Thyroid gland (tissue), 4 donors: ENCODE data around the gene PPP1R15A.
"Not testable (repeated sequence)": the region's sequence is repeated elsewhere in the genome, so short reads cannot be mapped to it uniquely, and the experiment has no call there.

Source experiments
- CTCF ChIP-seq, 6 experiments: fragments of 200-600 bp in 3 of 6; fragments of 450-650 bp in 3 of 6; sonication (generic) in 3 of 6; IDR thresholded peaks; one replicate each; pipeline ENCODE4 v1.5.1; 2016 to 2019; ENCODE audit warnings: antibody characterized with exemption in 6 of 6, mild to moderate bottlenecking in 2 of 6, inconsistent platforms in 1 of 6, moderate library complexity in 1 of 6
- POLR2A ChIP-seq, 2 donors: fragments of 450-650 bp; IDR thresholded peaks; one replicate each; pipeline ENCODE4 v1.6.1; 2017; ENCODE audit warnings: antibody characterized with exemption in 2 of 2, mild to moderate bottlenecking in 2 of 2, moderate library complexity in 1 of 2

- TF ChIP-seq POLR2A, CTCF (IDR thresholded peaks at IDR 0.05): not testable (repeated sequence)
Measured at GRCh38 chr19:48919271-48919670, 47.0 kb downstream of the PPP1R15A start.
